ENCODE measurements around the gene B4GALNT3. TPM values are rescaled to one million over a fixed set of nuclear protein-coding genes. Genes with fewer than 3 reads are reported as not detected.

Gene B4GALNT3
- total RNA-seq, 1 donor from 2014 or later = 32.5 TPM

DNA sequence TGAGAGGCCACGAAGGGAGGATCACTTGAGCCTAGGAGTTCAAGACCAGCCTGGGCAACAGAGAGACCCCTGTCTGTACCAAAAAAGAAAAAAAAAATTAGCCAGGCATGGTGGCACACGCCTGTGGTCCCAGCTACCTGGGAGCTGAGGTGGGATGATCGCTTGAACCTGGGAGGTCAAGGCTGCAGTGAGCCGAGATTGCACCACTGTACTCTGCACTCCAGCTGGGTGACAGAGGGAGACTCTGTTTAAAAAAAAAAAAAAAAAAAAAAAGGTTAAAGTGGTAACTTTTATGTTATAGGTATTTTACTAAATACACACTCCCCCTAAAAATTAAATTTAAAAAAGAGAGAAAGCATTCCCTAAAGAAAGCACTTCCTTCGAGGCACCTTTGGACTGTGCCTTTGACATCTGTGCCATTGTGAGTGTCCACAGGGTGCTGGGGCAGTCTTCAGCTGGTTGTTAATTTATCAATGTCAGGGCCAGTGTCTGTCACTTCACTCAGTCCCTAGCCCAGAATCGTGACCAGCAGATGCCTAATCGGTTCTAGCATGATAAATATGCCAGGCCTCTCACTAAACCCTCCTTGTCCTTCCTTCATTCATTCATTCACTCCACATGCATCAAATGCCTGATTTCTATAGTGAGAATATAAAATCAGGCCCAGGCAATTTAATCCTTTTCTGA is 63.1 kb downstream of the B4GALNT3 start:
- Mint-ChIP-seq H3K36me3 (peaks cover 12% of the 10 kb centered on the region), H3K9me3 (peaks cover 7% of the 10 kb centered on the region), H3K27me3 (peaks cover 16% of the 10 kb centered on the region), H3K4me1 (ENCODE audit: unreplicated experiment) (peaks cover 4% of the 10 kb centered on the region), H3K27ac (peak overlapping the region; percentile 42), H3K4me3 (no peak overlapping the region)
- DNase-seq (ENCODE audit: extremely low spot score, unreplicated experiment) = no peak
- no peak for TF ChIP-seq CTCF (conservative IDR thresholded peaks at IDR 0.05)

DNA sequence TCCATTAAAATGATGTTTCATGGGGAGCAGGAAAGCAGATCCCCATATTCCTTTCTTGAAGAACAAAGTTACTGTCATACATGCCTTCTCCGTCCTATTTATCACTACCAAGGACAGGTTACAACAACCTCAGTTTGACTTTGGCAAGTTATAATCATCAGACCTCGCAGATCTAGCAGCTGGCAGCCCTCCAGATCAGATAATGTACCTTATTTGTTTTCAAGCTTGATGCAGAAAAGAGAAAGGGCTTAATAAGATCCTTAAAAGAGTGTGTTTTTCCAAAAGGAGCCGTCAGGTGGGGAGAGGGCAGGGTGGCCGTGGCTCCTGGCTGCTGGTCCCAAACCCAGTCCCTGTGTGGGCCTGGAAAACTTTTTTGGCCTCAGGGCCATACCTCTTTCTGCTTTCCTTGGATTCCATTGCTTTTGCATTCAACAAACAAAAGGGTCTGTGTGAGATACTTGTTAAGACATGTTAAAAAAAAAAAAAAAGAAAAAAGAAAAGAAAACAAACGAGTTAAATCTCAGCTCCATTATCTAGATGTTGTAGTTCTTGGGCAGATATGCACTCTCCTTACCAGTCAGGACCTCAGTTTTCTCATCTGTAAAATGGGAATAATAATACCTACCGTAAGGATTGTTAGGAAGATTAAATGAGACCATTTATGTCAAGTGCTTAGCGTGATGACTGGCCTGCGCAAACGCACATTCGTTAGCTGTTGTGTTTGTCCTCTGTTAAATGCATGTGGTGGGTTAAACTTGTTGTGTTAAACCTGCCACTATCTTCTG is 64.6 kb downstream of the B4GALNT3 start:
- TF ChIP-seq CTCF (conservative IDR thresholded peaks at IDR 0.05) = no peak
- no peak for DNase-seq (ENCODE audit: extremely low spot score, unreplicated experiment)
- Mint-ChIP-seq H3K4me3 (no peak overlapping the region), H3K4me1 (ENCODE audit: unreplicated experiment) (peaks cover 4% of the 10 kb centered on the region), H3K36me3 (peaks cover 16% of the 10 kb centered on the region), H3K9me3 (peaks cover 10% of the 10 kb centered on the region), H3K27me3 (peaks cover 15% of the 10 kb centered on the region), H3K27ac (peak overlapping the region; percentile 87)

GRCh38 chr12:526089-526488 is 66.3 kb downstream of the B4GALNT3 start:
- H3K27me3 Mint-ChIP-seq = peaks cover 6% of the 10 kb centered on the region
- DNase-seq (ENCODE audit: extremely low spot score, unreplicated experiment) = no peak
- peaks cover 4% of the 10 kb centered on the region for H3K4me1 Mint-ChIP-seq (ENCODE audit: unreplicated experiment)
- H3K4me3 Mint-ChIP-seq = no peak overlapping the region
- H3K36me3 Mint-ChIP-seq = peaks cover 26% of the 10 kb centered on the region
- no peak overlapping the region for H3K27ac Mint-ChIP-seq
- peaks cover 20% of the 10 kb centered on the region for H3K9me3 Mint-ChIP-seq
- TF ChIP-seq CTCF (conservative IDR thresholded peaks at IDR 0.05) = no peak

- H3K4me1 Mint-ChIP-seq (ENCODE audit: unreplicated experiment) = peaks cover 4% of the 10 kb centered on the region
- H3K4me3 Mint-ChIP-seq = no peak overlapping the region
- no peak for TF ChIP-seq CTCF (conservative IDR thresholded peaks at IDR 0.05)
- H3K36me3 Mint-ChIP-seq = peaks cover 30% of the 10 kb centered on the region
- H3K9me3 Mint-ChIP-seq = peaks cover 23% of the 10 kb centered on the region
- H3K27me3 Mint-ChIP-seq = peaks cover 8% of the 10 kb centered on the region
- no peak for DNase-seq (ENCODE audit: extremely low spot score, unreplicated experiment)
- H3K27ac Mint-ChIP-seq = no peak overlapping the region
Measured at GRCh38 chr12:527241-527640, 67.5 kb downstream of the B4GALNT3 start.

- H3K9me3 Mint-ChIP-seq = peaks cover 28% of the 10 kb centered on the region
Measured at GRCh38 chr12:527729-528128, 68.0 kb downstream of the B4GALNT3 start.

More at GRCh38 chr12:527729-528128, 68.0 kb downstream of the B4GALNT3 start:
- no peak overlapping the region for H3K4me3 Mint-ChIP-seq
- H3K4me1 Mint-ChIP-seq (ENCODE audit: unreplicated experiment) = peaks cover 4% of the 10 kb centered on the region
- peaks cover 35% of the 10 kb centered on the region for H3K36me3 Mint-ChIP-seq
- H3K27ac Mint-ChIP-seq = no peak overlapping the region
- H3K27me3 Mint-ChIP-seq = peaks cover 7% of the 10 kb centered on the region
- no peak for DNase-seq (ENCODE audit: extremely low spot score, unreplicated experiment)
- no peak for TF ChIP-seq CTCF (conservative IDR thresholded peaks at IDR 0.05)

Measured in type B pancreatic cell (in vitro differentiated cells).